GM20000 (cell line): ENCODE results near the gene SEMA4A.

ENCODE experiments used
- DNase-seq: peaks from one replicate; pipeline ENCODE4 v3.0.0; 2012; ENCODE audit warnings: low spot score
- CTCF ChIP-seq: IDR thresholded peaks from 2 replicates; pipeline ENCODE4 v1.5.1; 2012; ENCODE audit warnings: mild to moderate bottlenecking, control low read depth; ENCODE audit errors: extremely low read depth, missing control alignments

Gene SEMA4A

GRCh38 chr1:156151093-156151688 is 2.2 kb upstream of the SEMA4A start:
- no peak for TF ChIP-seq CTCF
- no peak for DNase-seq

- no peak for DNase-seq
- no peak for TF ChIP-seq CTCF
These were observed 757 bp upstream of the SEMA4A start for GRCh38 chr1:156152628-156153027.

GRCh38 chr1:156154317-156154749 is 948 bp downstream of the SEMA4A start:
- peak; percentile 79 for DNase-seq
- TF ChIP-seq CTCF: no peak

GRCh38 chr1:156155756-156156510 is 2.5 kb downstream of the SEMA4A start:
- TF ChIP-seq CTCF: no peak
- no peak for DNase-seq

- no peak for TF ChIP-seq CTCF
- no peak for DNase-seq
These were observed 4.1 kb downstream of the SEMA4A start for GRCh38 chr1:156157506-156157905.

GRCh38 chr1:156157966-156158365 is 4.6 kb downstream of the SEMA4A start:
- no peak for DNase-seq
- no peak for TF ChIP-seq CTCF

GRCh38 chr1:156160000-156160742 is 6.8 kb downstream of the SEMA4A start:
- no peak for DNase-seq
- no peak for TF ChIP-seq CTCF
